Stimulated activated naive CD8-positive, alpha-beta T cell treated with anti-CD3 and anti-CD28 coated beads, Interleukin-15, Interleukin-2, amounts not matched to agents 100 ng/mL and 50 ng/mL, for 24 hours (primary cell): Measurements from ENCODE around the gene ALPK3.

ENCODE experiments used
- H3K27ac Mint-ChIP-seq: one replicate; pipeline ENCODE4 v1.8.0; 2021; ENCODE audit warnings: mild to moderate bottlenecking, mixed read lengths
- H3K27me3 Mint-ChIP-seq: one replicate; pipeline ENCODE4 v1.8.0; 2021; ENCODE audit warnings: mixed read lengths
- H3K36me3 Mint-ChIP-seq: one replicate; pipeline ENCODE4 v1.8.0; 2021; ENCODE audit warnings: low read depth, mixed read lengths
- H3K4me1 Mint-ChIP-seq: one replicate; pipeline ENCODE4 v1.8.0; 2021; ENCODE audit warnings: low read depth, mixed read lengths
- H3K4me3 Mint-ChIP-seq: one replicate; pipeline ENCODE4 v1.8.0; 2021; ENCODE audit warnings: mild to moderate bottlenecking, mixed read lengths
- H3K9me3 Mint-ChIP-seq: one replicate; pipeline ENCODE4 v1.8.0; 2021; ENCODE audit warnings: mixed read lengths

ALPK3 gene

DNA sequence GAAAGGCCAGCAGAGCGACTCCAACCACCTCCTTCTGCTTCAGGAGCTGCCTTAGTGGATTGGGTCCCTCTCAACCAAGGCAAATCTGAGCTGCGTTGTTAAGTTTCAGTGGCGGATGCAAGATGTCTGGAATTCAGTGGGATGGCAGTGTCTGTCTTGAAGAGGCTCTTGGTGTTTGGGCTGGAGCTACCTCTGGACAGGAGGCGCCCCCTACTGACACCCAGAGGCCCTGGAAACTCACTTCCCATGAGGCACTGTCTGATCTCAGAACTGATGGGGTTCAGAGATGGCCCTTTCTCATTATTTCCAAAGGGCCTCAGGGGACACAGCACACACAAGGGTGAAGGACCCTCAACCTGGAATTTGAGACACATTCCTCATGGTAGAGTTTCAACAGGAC, 61.3 kb downstream of the ALPK3 start:
- no peak overlapping the region for H3K27ac Mint-ChIP-seq
- no peaks in the 10 kb centered on the region for H3K36me3 Mint-ChIP-seq
- no peaks in the 10 kb centered on the region for H3K4me1 Mint-ChIP-seq
- no peaks in the 10 kb centered on the region for H3K9me3 Mint-ChIP-seq
- H3K4me3 Mint-ChIP-seq, result no peak overlapping the region
- H3K27me3 Mint-ChIP-seq, result no peaks in the 10 kb centered on the region

- H3K36me3 Mint-ChIP-seq, result no peaks in the 10 kb centered on the region
- H3K27me3 Mint-ChIP-seq, result no peaks in the 10 kb centered on the region
- H3K9me3 Mint-ChIP-seq, result no peaks in the 10 kb centered on the region
- H3K27ac Mint-ChIP-seq, result no peak overlapping the region
- no peaks in the 10 kb centered on the region for H3K4me1 Mint-ChIP-seq
- no peak overlapping the region for H3K4me3 Mint-ChIP-seq
These were observed 62.1 kb downstream of the ALPK3 start for GRCh38 chr15:84879088-84879780.

GRCh38 chr15:84880007-84880406, 62.9 kb downstream of the ALPK3 start:
- H3K4me1 Mint-ChIP-seq, result no peaks in the 10 kb centered on the region
- no peaks in the 10 kb centered on the region for H3K27me3 Mint-ChIP-seq
- no peak overlapping the region for H3K27ac Mint-ChIP-seq
- H3K9me3 Mint-ChIP-seq, result no peaks in the 10 kb centered on the region
- H3K4me3 Mint-ChIP-seq, result no peak overlapping the region
- H3K36me3 Mint-ChIP-seq, result no peaks in the 10 kb centered on the region

GRCh38 chr15:84880822-84881519, 63.8 kb downstream of the ALPK3 start:
- H3K27ac Mint-ChIP-seq, result no peak overlapping the region

GRCh38 chr15:84881520-84881830, 64.3 kb downstream of the ALPK3 start:
- Mint-ChIP-seq H3K27ac (no peak overlapping the region), H3K27me3 (no peaks in the 10 kb centered on the region), H3K36me3 (no peaks in the 10 kb centered on the region), H3K9me3 (no peaks in the 10 kb centered on the region), H3K4me1 (no peaks in the 10 kb centered on the region), H3K4me3 (no peak overlapping the region)

More at GRCh38 chr15:84880822-84881519, 63.8 kb downstream of the ALPK3 start:
- no peaks in the 10 kb centered on the region for H3K4me1 Mint-ChIP-seq
- H3K36me3 Mint-ChIP-seq, result no peaks in the 10 kb centered on the region
- H3K27me3 Mint-ChIP-seq, result no peaks in the 10 kb centered on the region
- no peak overlapping the region for H3K4me3 Mint-ChIP-seq
- H3K9me3 Mint-ChIP-seq, result no peaks in the 10 kb centered on the region

GRCh38 chr15:84883466-84883865, 66.3 kb downstream of the ALPK3 start:
- Mint-ChIP-seq H3K27me3 (no peaks in the 10 kb centered on the region), H3K4me1 (no peaks in the 10 kb centered on the region), H3K4me3 (no peak overlapping the region), H3K9me3 (no peaks in the 10 kb centered on the region), H3K36me3 (no peaks in the 10 kb centered on the region), H3K27ac (no peak overlapping the region)

GRCh38 chr15:84883916-84884781, 67.0 kb downstream of the ALPK3 start, which contains the start of gene SLC28A1:
TSS of gene SLC28A1 (plus strand) at chr15:84884662. CDS start at chr15:84887761, 3,099 bp downstream.
- Mint-ChIP-seq H3K27me3 (no peaks in the 10 kb centered on the region), H3K9me3 (no peaks in the 10 kb centered on the region), H3K4me1 (no peaks in the 10 kb centered on the region)

DNA sequence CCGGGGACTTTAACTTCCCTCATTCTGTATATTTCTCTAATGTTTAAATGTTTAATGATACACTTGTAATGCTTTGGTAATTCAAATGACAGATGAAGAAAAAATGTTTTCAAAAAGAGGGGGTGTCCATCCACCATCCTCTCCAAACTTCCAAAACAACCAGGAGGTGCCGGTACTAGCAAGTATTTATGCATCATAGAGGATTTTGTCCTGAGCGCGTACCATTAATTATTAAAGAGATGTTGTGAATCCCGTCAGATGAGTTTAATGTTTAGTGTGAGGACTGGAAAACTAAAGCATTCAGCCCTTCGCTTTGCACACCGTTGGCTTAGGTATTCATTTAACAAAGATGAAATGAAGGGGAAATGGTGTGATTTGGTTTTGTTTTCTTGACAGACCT, 68.6 kb downstream of the ALPK3 start:
- Mint-ChIP-seq H3K4me3 (no peak overlapping the region), H3K4me1 (no peaks in the 10 kb centered on the region), H3K9me3 (no peaks in the 10 kb centered on the region), H3K27me3 (no peaks in the 10 kb centered on the region), H3K27ac (no peak overlapping the region), H3K36me3 (no peaks in the 10 kb centered on the region)

More at GRCh38 chr15:84883916-84884781, 67.0 kb downstream of the ALPK3 start, which contains the start of gene SLC28A1:
- Mint-ChIP-seq H3K4me3 (no peak within 1 kb of the TSS), H3K27ac (no peak within 1 kb of the TSS), H3K36me3 (no peaks in the 10 kb centered on the region)

- no peaks in the 10 kb centered on the region for H3K36me3 Mint-ChIP-seq
- H3K27ac Mint-ChIP-seq, result no peak overlapping the region
- no peaks in the 10 kb centered on the region for H3K4me1 Mint-ChIP-seq
- no peaks in the 10 kb centered on the region for H3K27me3 Mint-ChIP-seq
- H3K9me3 Mint-ChIP-seq, result no peaks in the 10 kb centered on the region
- H3K4me3 Mint-ChIP-seq, result no peak overlapping the region
These were observed 69.2 kb downstream of the ALPK3 start for GRCh38 chr15:84886211-84886983.

DNA sequence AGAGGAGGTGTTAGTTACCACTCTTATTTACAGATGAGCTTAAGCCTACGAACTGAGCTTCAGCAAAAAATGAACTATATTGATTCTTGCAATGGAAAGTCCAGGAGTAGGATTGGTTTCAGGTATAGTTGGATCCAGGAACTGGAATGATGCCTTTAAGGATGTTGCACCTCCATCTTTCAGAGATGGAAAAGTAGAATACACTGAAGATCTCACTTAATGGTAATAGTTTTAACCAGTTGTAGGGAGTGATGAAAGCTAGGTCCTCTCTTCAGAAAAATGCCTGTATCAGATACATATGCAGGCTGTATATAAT, 69.8 kb downstream of the ALPK3 start:
- Mint-ChIP-seq H3K27ac (no peak overlapping the region), H3K4me3 (no peak overlapping the region), H3K4me1 (no peaks in the 10 kb centered on the region)

GRCh38 chr15:84887938-84888337, 70.8 kb downstream of the ALPK3 start:
- H3K27me3 Mint-ChIP-seq, result no peaks in the 10 kb centered on the region
- H3K4me1 Mint-ChIP-seq, result no peaks in the 10 kb centered on the region
- no peaks in the 10 kb centered on the region for H3K9me3 Mint-ChIP-seq
- H3K27ac Mint-ChIP-seq, result no peak overlapping the region
- H3K36me3 Mint-ChIP-seq, result no peaks in the 10 kb centered on the region
- H3K4me3 Mint-ChIP-seq, result no peak overlapping the region

More for the DNA sequence above, 69.8 kb downstream of the ALPK3 start:
- H3K36me3 Mint-ChIP-seq, result no peaks in the 10 kb centered on the region
- H3K27me3 Mint-ChIP-seq, result no peaks in the 10 kb centered on the region
- no peaks in the 10 kb centered on the region for H3K9me3 Mint-ChIP-seq

DNA sequence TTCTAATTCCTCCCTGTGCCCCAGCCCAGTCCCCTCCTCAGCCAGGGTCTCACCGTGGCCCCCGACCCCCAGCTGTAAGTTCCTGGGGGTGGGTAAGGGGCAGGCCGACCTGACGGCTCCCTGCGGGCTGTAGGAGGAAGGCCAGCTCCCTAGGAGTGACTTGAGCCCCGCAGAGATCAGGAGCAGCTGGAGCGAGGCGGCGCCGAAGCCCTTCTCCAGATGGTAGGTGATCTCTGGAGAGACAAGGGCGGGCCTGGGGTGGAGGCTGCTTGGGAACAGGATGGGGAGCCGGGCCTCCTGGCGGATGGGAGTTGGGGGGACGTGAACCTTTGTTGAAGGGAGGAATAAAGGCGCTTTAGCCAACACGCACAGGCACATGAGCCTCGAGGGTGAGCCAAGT, 71.5 kb downstream of the ALPK3 start:
- Mint-ChIP-seq H3K27ac (no peak overlapping the region), H3K27me3 (no peaks in the 10 kb centered on the region), H3K9me3 (no peaks in the 10 kb centered on the region), H3K36me3 (no peaks in the 10 kb centered on the region), H3K4me3 (no peak overlapping the region), H3K4me1 (no peaks in the 10 kb centered on the region)

DNA sequence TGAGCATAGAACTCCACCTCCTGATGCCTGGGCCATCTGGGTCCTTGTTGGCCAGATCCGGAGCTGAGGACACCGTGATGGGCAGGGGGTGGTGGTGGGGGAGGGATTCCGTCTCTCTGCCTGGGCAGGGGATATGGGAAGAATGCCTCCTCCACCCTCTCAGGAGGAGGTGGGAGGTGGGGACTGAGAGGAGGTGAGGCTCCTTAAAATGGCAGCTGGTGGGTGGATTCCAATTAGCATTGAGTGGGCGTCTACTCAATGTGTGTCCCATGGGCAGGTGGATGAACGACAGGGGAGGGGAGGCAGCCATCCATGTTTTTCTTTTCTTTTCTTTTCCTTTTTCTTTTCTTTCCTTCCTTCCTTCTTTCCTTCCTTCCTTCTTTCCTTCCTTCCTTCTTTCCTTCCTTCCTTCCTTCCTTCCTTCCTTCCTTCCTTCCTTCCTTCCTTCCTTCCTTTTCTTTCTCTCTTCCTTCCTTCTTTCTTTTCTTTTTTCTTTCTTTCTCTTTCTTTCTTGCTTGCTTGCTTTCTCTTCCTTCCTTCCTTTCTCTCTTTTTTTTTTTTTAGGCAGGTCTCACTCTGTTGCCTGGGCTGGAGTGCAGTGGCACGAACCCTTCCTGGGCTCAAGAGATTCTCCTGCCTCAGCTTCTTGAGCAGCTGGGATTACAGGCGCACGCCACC, 72.3 kb downstream of the ALPK3 start:
- no peak overlapping the region for H3K4me3 Mint-ChIP-seq
- H3K4me1 Mint-ChIP-seq, result no peaks in the 10 kb centered on the region
- no peaks in the 10 kb centered on the region for H3K36me3 Mint-ChIP-seq
- H3K9me3 Mint-ChIP-seq, result no peaks in the 10 kb centered on the region
- no peak overlapping the region for H3K27ac Mint-ChIP-seq
- H3K27me3 Mint-ChIP-seq, result no peaks in the 10 kb centered on the region

DNA sequence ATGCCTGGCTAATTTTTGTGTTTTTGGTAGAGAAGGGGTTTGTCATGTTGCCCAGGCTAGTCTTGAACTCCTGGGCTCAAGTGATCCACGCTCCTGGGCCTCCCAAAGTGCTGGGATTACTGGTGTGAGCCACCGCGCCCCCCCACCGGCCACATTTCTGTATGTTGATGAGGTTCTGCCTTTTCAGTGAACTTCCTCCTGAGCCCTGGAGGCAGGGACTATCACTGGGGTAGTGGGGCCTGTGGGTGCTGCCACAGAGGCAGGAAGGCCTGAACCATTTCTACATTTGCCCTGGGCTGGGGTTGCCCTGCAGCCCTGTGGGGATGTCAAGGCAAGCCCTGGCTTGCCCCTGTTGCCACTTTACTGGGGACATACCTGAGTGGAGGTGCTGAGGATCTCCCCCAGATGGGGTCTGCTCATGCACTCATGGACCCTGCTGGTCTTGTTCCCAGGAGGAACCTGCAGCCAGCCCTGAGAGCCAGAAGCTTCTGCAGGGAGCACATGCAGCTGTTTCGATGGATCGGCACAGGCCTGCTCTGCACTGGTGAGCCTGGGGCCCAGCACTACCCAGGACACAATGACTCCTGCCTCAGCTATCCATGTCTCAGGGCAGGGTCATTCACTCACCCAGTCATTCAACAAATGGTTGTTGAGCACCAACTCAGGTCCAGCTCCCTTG, 73.0 kb downstream of the ALPK3 start:
- Mint-ChIP-seq H3K4me3 (no peak overlapping the region), H3K36me3 (no peaks in the 10 kb centered on the region), H3K4me1 (no peaks in the 10 kb centered on the region), H3K27me3 (no peaks in the 10 kb centered on the region), H3K9me3 (no peaks in the 10 kb centered on the region), H3K27ac (no peak overlapping the region)
